WERI-Rb-1 (cell line): ENCODE results near the gene SVIL.
"Not testable (repeated sequence)": the region's sequence is repeated elsewhere in the genome, so short reads cannot be mapped to it uniquely, and the experiment has no call there.

Source experiments
- DNase-seq: peaks from one replicate; pipeline ENCODE4 v3.0.0-alpha.2; 2020
- H3K27ac ChIP-seq: fragments of 250-450 bp; sonication (Bioruptor Pico); 2 replicates; pipeline ENCODE4 v1.5.1; 2020; ENCODE audit warnings: mild to moderate bottlenecking, moderate library complexity
- H3K27me3 ChIP-seq: fragments of 250-450 bp; sonication (Bioruptor Pico); 2 replicates; pipeline ENCODE4 v1.5.1; 2021; ENCODE audit warnings: mild to moderate bottlenecking, low read depth, moderate library complexity; ENCODE audit not compliant: insufficient read depth, severe bottlenecking
- H3K36me3 ChIP-seq: fragments of 250-450 bp; sonication (Bioruptor Pico); 2 replicates; pipeline ENCODE4 v1.5.1; 2020; ENCODE audit warnings: mild to moderate bottlenecking, moderate library complexity
- H3K4me3 ChIP-seq: 2 replicates; pipeline ENCODE4 v1.5.1; 2011; ENCODE audit warnings: low read depth, mild to moderate bottlenecking, control low read depth, low read length
- H3K9me3 ChIP-seq: fragments of 250-450 bp; sonication (Bioruptor Pico); 2 replicates; pipeline ENCODE4 v1.5.1; 2021; ENCODE audit warnings: mild to moderate bottlenecking, moderate library complexity; ENCODE audit not compliant: severe bottlenecking
- TF ChIP-seq, protein P1 (sequence below): IDR thresholded peaks from 2 replicates; pipeline ENCODE4 v1.5.1; 2011; ENCODE audit warnings: low read depth, mild to moderate bottlenecking, control low read depth, inconsistent platforms, low read length

SVIL gene

DNA sequence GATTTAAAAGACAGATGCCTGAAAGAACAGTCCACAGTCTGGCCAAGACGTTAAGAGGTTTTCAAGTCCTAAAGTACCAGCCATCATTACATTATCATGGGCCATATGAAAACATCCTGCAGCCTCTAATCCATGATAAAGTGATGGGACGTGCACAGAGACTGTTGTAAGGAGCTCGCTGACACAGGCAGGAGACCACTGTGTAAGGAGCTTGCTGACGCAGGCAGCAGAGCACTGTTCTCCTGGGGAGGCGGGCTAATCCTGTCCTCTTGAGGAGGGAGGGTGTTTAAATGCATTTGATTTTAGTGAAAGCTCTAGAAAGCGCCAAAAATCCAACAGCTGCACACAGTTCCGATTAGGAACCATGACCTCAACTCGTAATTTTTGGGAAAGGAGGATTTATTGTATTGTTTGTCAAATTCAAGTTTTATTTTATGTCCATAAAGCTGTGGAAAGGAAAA is 16.9 kb downstream of the SVIL start:
- H3K9me3 ChIP-seq = no peaks in the 10 kb centered on the region
- no peaks in the 10 kb centered on the region for H3K27me3 ChIP-seq
- peak; percentile 9 for DNase-seq
- H3K36me3 ChIP-seq = no peaks in the 10 kb centered on the region
- H3K4me3 ChIP-seq = no peak overlapping the region
- no peak overlapping the region for H3K27ac ChIP-seq
- TF ChIP-seq, protein P1, sequence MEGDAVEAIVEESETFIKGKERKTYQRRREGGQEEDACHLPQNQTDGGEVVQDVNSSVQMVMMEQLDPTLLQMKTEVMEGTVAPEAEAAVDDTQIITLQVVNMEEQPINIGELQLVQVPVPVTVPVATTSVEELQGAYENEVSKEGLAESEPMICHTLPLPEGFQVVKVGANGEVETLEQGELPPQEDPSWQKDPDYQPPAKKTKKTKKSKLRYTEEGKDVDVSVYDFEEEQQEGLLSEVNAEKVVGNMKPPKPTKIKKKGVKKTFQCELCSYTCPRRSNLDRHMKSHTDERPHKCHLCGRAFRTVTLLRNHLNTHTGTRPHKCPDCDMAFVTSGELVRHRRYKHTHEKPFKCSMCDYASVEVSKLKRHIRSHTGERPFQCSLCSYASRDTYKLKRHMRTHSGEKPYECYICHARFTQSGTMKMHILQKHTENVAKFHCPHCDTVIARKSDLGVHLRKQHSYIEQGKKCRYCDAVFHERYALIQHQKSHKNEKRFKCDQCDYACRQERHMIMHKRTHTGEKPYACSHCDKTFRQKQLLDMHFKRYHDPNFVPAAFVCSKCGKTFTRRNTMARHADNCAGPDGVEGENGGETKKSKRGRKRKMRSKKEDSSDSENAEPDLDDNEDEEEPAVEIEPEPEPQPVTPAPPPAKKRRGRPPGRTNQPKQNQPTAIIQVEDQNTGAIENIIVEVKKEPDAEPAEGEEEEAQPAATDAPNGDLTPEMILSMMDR = no peak

DNA sequence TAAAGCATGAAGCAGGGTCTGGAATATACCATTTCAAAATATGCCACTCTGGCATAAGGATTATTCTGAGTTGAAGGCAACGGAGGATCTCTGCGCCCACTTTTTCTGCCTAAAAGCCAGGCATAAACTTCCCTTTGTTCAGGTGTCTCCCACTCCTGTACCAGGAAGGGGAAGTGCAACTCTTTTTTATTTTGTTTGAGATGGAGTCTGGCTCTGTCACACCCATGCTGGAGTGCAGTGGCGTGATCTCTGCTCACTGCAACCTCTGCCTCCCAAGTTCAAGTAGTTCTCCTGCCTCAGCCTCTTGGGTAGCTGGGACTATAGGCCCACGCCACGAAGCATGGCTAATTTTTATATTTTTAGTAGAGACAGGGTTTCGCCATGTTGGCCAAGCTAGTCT is 18.2 kb downstream of the SVIL start:
- Histone ChIP-seq H3K27me3 (no peaks in the 10 kb centered on the region), H3K27ac (no peak overlapping the region), H3K9me3 (no peaks in the 10 kb centered on the region), H3K36me3 (no peaks in the 10 kb centered on the region), H3K4me3 (no peak overlapping the region)
- DNase-seq = no peak
- TF ChIP-seq, protein P1 = no peak

DNA sequence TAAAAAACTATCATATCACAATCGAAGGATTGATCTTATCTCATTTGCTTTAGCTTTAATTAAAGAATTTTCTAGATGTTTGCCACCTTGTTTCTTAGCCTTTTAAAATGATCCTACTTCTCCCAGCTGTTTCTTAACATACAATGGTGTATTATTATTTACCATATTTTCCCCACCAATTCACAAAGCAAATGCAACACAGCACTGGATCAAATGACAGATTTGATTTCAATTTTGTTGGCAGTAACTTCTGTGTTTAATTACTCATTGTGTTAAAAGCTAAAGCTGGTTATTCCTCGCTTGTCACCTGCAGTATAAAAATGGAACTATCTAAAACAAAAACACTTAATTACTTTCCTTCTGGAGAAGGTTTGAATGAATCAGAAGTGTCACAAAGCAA is 19.6 kb downstream of the SVIL start:
- no peaks in the 10 kb centered on the region for H3K36me3 ChIP-seq
- no peak overlapping the region for H3K4me3 ChIP-seq
- H3K27me3 ChIP-seq = no peaks in the 10 kb centered on the region
- no peak for DNase-seq
- no peaks in the 10 kb centered on the region for H3K9me3 ChIP-seq
- TF ChIP-seq, protein P1 = no peak
- H3K27ac ChIP-seq = no peak overlapping the region

DNA sequence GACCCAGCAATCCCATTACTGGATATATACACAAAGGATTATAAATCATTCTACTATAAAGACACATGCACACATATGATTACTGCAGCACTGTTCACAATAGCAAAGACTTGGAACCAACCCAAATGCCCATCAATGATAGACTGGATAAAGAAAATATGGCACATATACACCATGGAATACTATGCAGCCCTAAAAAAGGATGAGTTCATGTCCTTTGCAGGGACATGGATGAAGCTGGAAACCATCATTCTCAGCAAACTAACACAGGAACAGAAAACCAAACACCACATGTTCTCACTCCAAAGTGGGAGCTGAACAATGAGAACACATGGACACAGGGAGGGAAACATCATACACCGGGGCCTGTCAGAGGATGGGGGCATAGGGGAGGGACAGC is 20.5 kb downstream of the SVIL start:
- not testable (repeated sequence) for H3K4me3 ChIP-seq, DNase-seq, H3K27ac ChIP-seq, H3K9me3 ChIP-seq, H3K27me3 ChIP-seq, H3K36me3 ChIP-seq

DNA sequence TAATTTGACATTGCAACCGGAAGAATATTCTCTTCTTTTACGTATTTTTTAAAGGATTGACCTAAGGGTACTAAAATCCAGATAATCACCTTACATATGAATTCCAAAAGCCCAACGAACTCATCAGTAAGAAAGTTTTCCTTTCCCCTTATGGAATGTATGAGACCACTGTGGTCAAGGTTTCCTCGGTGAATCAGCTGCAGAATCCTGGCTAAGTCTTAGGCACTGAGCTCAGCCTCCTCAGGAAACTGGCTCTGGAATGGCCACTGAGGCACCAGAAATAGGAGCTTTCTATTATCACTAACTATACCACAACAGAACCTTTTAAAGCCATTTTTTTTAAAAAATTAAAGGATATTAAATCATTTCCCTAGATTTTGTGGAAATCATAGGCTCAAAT is 21.0 kb downstream of the SVIL start:
- H3K27ac ChIP-seq = no peak overlapping the region
- H3K9me3 ChIP-seq = no peaks in the 10 kb centered on the region
- no peak overlapping the region for H3K4me3 ChIP-seq
- no peaks in the 10 kb centered on the region for H3K36me3 ChIP-seq
- no peak for DNase-seq
- TF ChIP-seq, protein P1 = no peak
- no peaks in the 10 kb centered on the region for H3K27me3 ChIP-seq

DNA sequence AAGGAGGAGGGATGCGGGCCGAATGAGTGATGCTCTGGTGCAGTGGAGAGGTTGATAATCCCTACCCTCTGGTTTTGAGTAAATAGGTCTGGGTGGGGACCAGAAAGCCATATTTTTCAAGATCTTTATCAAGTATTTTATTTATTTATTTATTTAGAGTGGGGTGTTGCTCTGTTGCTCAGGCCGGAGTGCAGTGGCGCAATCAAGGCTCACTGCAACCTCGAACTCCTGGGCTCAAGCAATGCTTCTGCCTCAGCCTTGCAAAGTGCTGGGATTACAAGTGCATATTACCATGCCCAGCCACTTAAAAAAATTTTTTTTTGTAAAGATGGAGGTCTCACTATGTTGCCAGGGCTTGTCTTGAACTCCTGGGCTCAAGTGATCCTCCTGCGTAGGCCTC is 21.6 kb downstream of the SVIL start:
- Histone ChIP-seq H3K36me3 (no peaks in the 10 kb centered on the region), H3K27ac (no peak overlapping the region), H3K4me3 (no peak overlapping the region), H3K27me3 (no peaks in the 10 kb centered on the region), H3K9me3 (no peaks in the 10 kb centered on the region)
- TF ChIP-seq, protein P1 = no peak
- DNase-seq = no peak
